Stimulated activated naive CD8-positive, alpha-beta T cell treated with anti-CD3 and anti-CD28 coated beads, Interleukin-15, Interleukin-2, amounts not matched to agents 100 ng/mL and 50 ng/mL, for 24 hours (primary cell): Measurements from ENCODE around the gene MCF2L2.

Experiments used
- H3K27ac Mint-ChIP-seq: one replicate; pipeline ENCODE4 v1.8.0; 2021; ENCODE audit warnings: mild to moderate bottlenecking, mixed read lengths
- H3K27me3 Mint-ChIP-seq: one replicate; pipeline ENCODE4 v1.8.0; 2021; ENCODE audit warnings: mixed read lengths
- H3K36me3 Mint-ChIP-seq: one replicate; pipeline ENCODE4 v1.8.0; 2021; ENCODE audit warnings: low read depth, mixed read lengths
- H3K4me1 Mint-ChIP-seq: one replicate; pipeline ENCODE4 v1.8.0; 2021; ENCODE audit warnings: low read depth, mixed read lengths
- H3K4me3 Mint-ChIP-seq: one replicate; pipeline ENCODE4 v1.8.0; 2021; ENCODE audit warnings: mild to moderate bottlenecking, mixed read lengths
- H3K9me3 Mint-ChIP-seq: one replicate; pipeline ENCODE4 v1.8.0; 2021; ENCODE audit warnings: mixed read lengths

The MCF2L2 gene

GRCh38 chr3:183148056-183148455 lies 280.4 kb downstream of the MCF2L2 start:
- Mint-ChIP-seq H3K9me3 (no peaks in the 10 kb centered on the region), H3K27me3 (no peaks in the 10 kb centered on the region), H3K4me1 (peaks cover 15% of the 10 kb centered on the region), H3K36me3 (peaks cover 10% of the 10 kb centered on the region), H3K4me3 (no peak overlapping the region), H3K27ac (no peak overlapping the region)

GRCh38 chr3:183144363-183144762 lies 284.1 kb downstream of the MCF2L2 start:
- no peak overlapping the region for H3K4me3 Mint-ChIP-seq
- peaks cover 4% of the 10 kb centered on the region for H3K36me3 Mint-ChIP-seq
- no peak overlapping the region for H3K27ac Mint-ChIP-seq
- H3K27me3 Mint-ChIP-seq, result no peaks in the 10 kb centered on the region
- H3K9me3 Mint-ChIP-seq, result no peaks in the 10 kb centered on the region
- peaks cover 11% of the 10 kb centered on the region for H3K4me1 Mint-ChIP-seq

GRCh38 chr3:183142199-183142598 lies 286.2 kb downstream of the MCF2L2 start:
- no peak overlapping the region for H3K4me3 Mint-ChIP-seq
- peaks cover 4% of the 10 kb centered on the region for H3K36me3 Mint-ChIP-seq
- no peaks in the 10 kb centered on the region for H3K9me3 Mint-ChIP-seq
- no peaks in the 10 kb centered on the region for H3K27me3 Mint-ChIP-seq
- peaks cover 11% of the 10 kb centered on the region for H3K4me1 Mint-ChIP-seq
- no peak overlapping the region for H3K27ac Mint-ChIP-seq

- Mint-ChIP-seq H3K4me1 (no peaks in the 10 kb centered on the region), H3K27ac (no peak overlapping the region), H3K4me3 (no peak overlapping the region), H3K27me3 (no peaks in the 10 kb centered on the region), H3K36me3 (peaks cover 28% of the 10 kb centered on the region), H3K9me3 (peaks cover under 1% of the 10 kb centered on the region)
Measured at GRCh38 chr3:183134844-183135243, 293.6 kb downstream of the MCF2L2 start.

GRCh38 chr3:183132409-183132808 lies 296.0 kb downstream of the MCF2L2 start:
- Mint-ChIP-seq H3K4me1 (no peaks in the 10 kb centered on the region), H3K27me3 (no peaks in the 10 kb centered on the region)

GRCh38 chr3:183131735-183132134 lies 296.7 kb downstream of the MCF2L2 start:
- peaks cover 7% of the 10 kb centered on the region for H3K9me3 Mint-ChIP-seq
- no peak overlapping the region for H3K27ac Mint-ChIP-seq
- peaks cover 43% of the 10 kb centered on the region for H3K36me3 Mint-ChIP-seq
- H3K4me1 Mint-ChIP-seq, result no peaks in the 10 kb centered on the region
- H3K27me3 Mint-ChIP-seq, result no peaks in the 10 kb centered on the region
- no peak overlapping the region for H3K4me3 Mint-ChIP-seq

More at GRCh38 chr3:183132409-183132808, 296.0 kb downstream of the MCF2L2 start:
- peaks cover 7% of the 10 kb centered on the region for H3K9me3 Mint-ChIP-seq
- H3K36me3 Mint-ChIP-seq, result peaks cover 43% of the 10 kb centered on the region
- H3K4me3 Mint-ChIP-seq, result no peak overlapping the region
- H3K27ac Mint-ChIP-seq, result no peak overlapping the region

- Mint-ChIP-seq H3K36me3 (peaks cover 43% of the 10 kb centered on the region), H3K4me1 (no peaks in the 10 kb centered on the region), H3K4me3 (no peak overlapping the region), H3K27me3 (no peaks in the 10 kb centered on the region), H3K27ac (no peak overlapping the region), H3K9me3 (peaks cover 7% of the 10 kb centered on the region)
Measured at GRCh38 chr3:183131186-183131725, 297.2 kb downstream of the MCF2L2 start.

- Mint-ChIP-seq H3K27me3 (no peaks in the 10 kb centered on the region), H3K4me1 (no peaks in the 10 kb centered on the region), H3K4me3 (no peak overlapping the region), H3K27ac (no peak overlapping the region), H3K36me3 (peaks cover 33% of the 10 kb centered on the region), H3K9me3 (peaks cover 7% of the 10 kb centered on the region)
Measured at GRCh38 chr3:183129243-183129642, 299.2 kb downstream of the MCF2L2 start.

- peaks cover 33% of the 10 kb centered on the region for H3K36me3 Mint-ChIP-seq
Measured at GRCh38 chr3:183128709-183129108, 299.7 kb downstream of the MCF2L2 start.

More at GRCh38 chr3:183128709-183129108, 299.7 kb downstream of the MCF2L2 start:
- no peak overlapping the region for H3K27ac Mint-ChIP-seq
- peaks cover 7% of the 10 kb centered on the region for H3K9me3 Mint-ChIP-seq
- H3K4me3 Mint-ChIP-seq, result no peak overlapping the region
- H3K4me1 Mint-ChIP-seq, result no peaks in the 10 kb centered on the region
- no peaks in the 10 kb centered on the region for H3K27me3 Mint-ChIP-seq
